ENCODE measurements around the gene KLHDC4.

KLHDC4 gene

DNA sequence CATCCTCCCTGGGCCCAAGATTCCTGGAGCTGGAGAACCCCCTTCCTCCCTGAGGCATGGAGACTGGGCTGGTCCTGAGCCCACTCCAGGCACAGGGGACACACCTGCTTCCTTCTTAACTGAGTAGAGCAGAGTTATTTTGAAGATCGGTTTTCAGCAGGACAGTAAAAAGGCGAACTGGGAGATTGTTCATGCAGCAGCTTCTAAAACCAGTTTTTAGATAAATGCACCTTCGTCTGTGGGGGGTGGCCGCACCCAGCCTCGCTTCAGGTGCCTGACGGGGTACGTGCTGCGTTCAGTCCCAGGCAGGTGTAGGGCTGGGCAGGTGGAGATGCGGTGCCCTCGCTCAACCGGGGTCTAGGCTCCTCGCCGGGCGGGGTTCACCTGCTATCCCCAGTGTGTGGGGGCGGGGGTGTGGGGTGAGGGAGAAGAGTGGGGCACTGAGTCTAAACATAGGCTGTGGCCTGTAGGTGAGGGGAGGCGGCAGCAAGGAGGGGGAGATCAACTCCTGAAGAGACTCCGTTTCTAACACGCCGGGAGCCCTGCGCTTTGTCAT is 94.0 kb downstream of the KLHDC4 start:
- DNase-seq (ENCODE audit: low read depth) = no peak
- no peak overlapping the region for H3K4me3 ChIP-seq (ENCODE audit: low read depth, low read length)
- TF ChIP-seq, protein P1, sequence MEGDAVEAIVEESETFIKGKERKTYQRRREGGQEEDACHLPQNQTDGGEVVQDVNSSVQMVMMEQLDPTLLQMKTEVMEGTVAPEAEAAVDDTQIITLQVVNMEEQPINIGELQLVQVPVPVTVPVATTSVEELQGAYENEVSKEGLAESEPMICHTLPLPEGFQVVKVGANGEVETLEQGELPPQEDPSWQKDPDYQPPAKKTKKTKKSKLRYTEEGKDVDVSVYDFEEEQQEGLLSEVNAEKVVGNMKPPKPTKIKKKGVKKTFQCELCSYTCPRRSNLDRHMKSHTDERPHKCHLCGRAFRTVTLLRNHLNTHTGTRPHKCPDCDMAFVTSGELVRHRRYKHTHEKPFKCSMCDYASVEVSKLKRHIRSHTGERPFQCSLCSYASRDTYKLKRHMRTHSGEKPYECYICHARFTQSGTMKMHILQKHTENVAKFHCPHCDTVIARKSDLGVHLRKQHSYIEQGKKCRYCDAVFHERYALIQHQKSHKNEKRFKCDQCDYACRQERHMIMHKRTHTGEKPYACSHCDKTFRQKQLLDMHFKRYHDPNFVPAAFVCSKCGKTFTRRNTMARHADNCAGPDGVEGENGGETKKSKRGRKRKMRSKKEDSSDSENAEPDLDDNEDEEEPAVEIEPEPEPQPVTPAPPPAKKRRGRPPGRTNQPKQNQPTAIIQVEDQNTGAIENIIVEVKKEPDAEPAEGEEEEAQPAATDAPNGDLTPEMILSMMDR (IDR thresholded peaks at IDR 0.05; ENCODE audit: low read depth, low read length, missing control alignments) = no peak

- TF ChIP-seq, protein P1 (IDR thresholded peaks at IDR 0.05; ENCODE audit: low read depth, low read length, missing control alignments) = no peak
These were observed 94.6 kb downstream of the KLHDC4 start for GRCh38 chr16:87671221-87671620.

GRCh38 chr16:87669672-87670071 is 96.1 kb downstream of the KLHDC4 start:
- H3K4me3 ChIP-seq (ENCODE audit: low read depth, low read length) = no peak overlapping the region
- DNase-seq (ENCODE audit: low read depth) = no peak
- TF ChIP-seq, protein P1 (IDR thresholded peaks at IDR 0.05; ENCODE audit: low read depth, low read length, missing control alignments) = no peak

More at GRCh38 chr16:87671221-87671620, 94.6 kb downstream of the KLHDC4 start:
- DNase-seq (ENCODE audit: low read depth) = no peak
- no peak overlapping the region for H3K4me3 ChIP-seq (ENCODE audit: low read depth, low read length)

DNA sequence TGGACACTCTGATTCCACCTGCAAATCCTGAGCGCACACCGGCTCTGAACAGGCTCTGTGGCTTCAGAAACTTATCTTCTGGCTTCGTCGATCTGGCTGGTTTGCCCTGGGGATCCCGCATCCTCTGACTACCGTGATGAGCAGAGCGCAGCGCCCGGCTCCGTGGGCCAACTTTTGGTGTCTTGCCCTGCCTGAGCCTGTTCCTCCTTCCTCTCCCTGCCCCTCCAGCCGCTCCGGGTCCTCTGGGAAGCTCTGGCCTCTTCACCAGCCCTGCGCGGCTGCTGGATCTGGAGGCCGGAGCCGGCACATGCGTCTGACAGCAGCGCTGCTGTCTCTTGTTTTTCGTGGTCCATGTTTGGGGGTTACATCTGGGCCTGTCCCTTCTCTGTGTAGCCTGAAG is 97.8 kb downstream of the KLHDC4 start:
- no peak overlapping the region for H3K4me3 ChIP-seq (ENCODE audit: low read depth, low read length)
- no peak for DNase-seq (ENCODE audit: low read depth)
- TF ChIP-seq, protein P1 (IDR thresholded peaks at IDR 0.05; ENCODE audit: low read depth, low read length, missing control alignments) = no peak

- H3K4me3 ChIP-seq (ENCODE audit: low read depth, low read length) = no peak overlapping the region
- DNase-seq (ENCODE audit: low read depth) = no peak
- TF ChIP-seq, protein P1 (IDR thresholded peaks at IDR 0.05; ENCODE audit: low read depth, low read length, missing control alignments) = no peak
These were observed 98.3 kb downstream of the KLHDC4 start for GRCh38 chr16:87667443-87667842.

DNA sequence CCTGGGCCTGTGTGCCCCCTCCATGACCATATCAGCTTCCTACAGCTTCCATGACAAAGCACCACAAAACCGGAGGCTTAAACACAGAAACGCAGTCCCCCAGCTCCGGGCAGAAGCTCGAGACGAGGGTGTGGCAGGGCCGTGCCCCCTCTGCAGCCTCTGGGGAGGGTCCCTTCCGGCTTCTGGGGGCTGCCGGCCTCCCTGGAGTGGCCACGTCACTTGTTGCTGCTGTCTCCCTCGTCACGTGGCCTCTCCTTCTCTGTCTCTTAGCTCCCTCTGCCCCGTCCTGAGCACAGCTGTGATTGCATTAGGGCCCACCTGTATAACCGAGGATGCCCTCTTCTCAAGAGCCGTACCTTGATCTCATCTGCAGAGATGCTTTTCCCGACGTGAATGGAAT is 98.9 kb downstream of the KLHDC4 start:
- TF ChIP-seq, protein P1 (IDR thresholded peaks at IDR 0.05; ENCODE audit: low read depth, low read length, missing control alignments) = no peak
- DNase-seq (ENCODE audit: low read depth) = no peak
- H3K4me3 ChIP-seq (ENCODE audit: low read depth, low read length) = no peak overlapping the region

- no peak overlapping the region for H3K4me3 ChIP-seq (ENCODE audit: low read depth, low read length)
- TF ChIP-seq, protein P1 (IDR thresholded peaks at IDR 0.05; ENCODE audit: low read depth, low read length, missing control alignments) = no peak
- DNase-seq (ENCODE audit: low read depth) = no peak
These were observed 100.6 kb downstream of the KLHDC4 start for GRCh38 chr16:87665193-87665592.
